ENCODE results near the gene GUK1.
A peak's percentile ranks its signal among the peaks of the same experiment; 100 is the strongest.

GUK1 gene

GRCh38 chr1:228131766-228132165 is 8.3 kb upstream of the GUK1 start:
- DNase-seq (ENCODE audit: low spot score) = no peak

- DNase-seq (ENCODE audit: low spot score) = no peak
These were observed 5.5 kb upstream of the GUK1 start for GRCh38 chr1:228134591-228134990.

GRCh38 chr1:228136901-228137300 is 3.2 kb upstream of the GUK1 start:
- DNase-seq (ENCODE audit: low spot score) = no peak

- DNase-seq (ENCODE audit: low spot score) = no peak
These were observed 611 bp upstream of the GUK1 start for GRCh38 chr1:228139406-228139930.

GRCh38 chr1:228140724-228141225 is 696 bp downstream of the GUK1 start:
- DNase-seq (ENCODE audit: low spot score) = no peak

- DNase-seq (ENCODE audit: low spot score) = no peak
These were observed 1.4 kb downstream of the GUK1 start for GRCh38 chr1:228141226-228142044.

- DNase-seq (ENCODE audit: low spot score) = no peak
These were observed 2.1 kb downstream of the GUK1 start for GRCh38 chr1:228142155-228142691.

- DNase-seq (ENCODE audit: low spot score) = no peak
These were observed 2.6 kb downstream of the GUK1 start for GRCh38 chr1:228142701-228143136.

GRCh38 chr1:228143480-228144192 is 3.6 kb downstream of the GUK1 start:
- DNase-seq (ENCODE audit: low spot score) = no peak

- DNase-seq (ENCODE audit: low spot score) = no peak
These were observed 4.3 kb downstream of the GUK1 start for GRCh38 chr1:228144193-228144992.

GRCh38 chr1:228144993-228145343 is 4.9 kb downstream of the GUK1 start:
- no peak for DNase-seq (ENCODE audit: low spot score)

GRCh38 chr1:228145463-228146416 is 5.7 kb downstream of the GUK1 start:
- DNase-seq (ENCODE audit: low spot score) = no peak

- DNase-seq (ENCODE audit: low spot score) = no peak
These were observed 6.5 kb downstream of the GUK1 start for GRCh38 chr1:228146417-228147150.

GRCh38 chr1:228147151-228147693 is 7.1 kb downstream of the GUK1 start:
- DNase-seq (ENCODE audit: low spot score) = no peak

- DNase-seq (ENCODE audit: low spot score) = no peak
These were observed 7.7 kb downstream of the GUK1 start for GRCh38 chr1:228147768-228148167.

- DNase-seq (ENCODE audit: low spot score) = no peak
These were observed 8.2 kb downstream of the GUK1 start for GRCh38 chr1:228148196-228148861.

GRCh38 chr1:228148935-228149405 is 8.9 kb downstream of the GUK1 start:
- no peak for DNase-seq (ENCODE audit: low spot score)

- peak; percentile 86 for DNase-seq (ENCODE audit: low spot score)
These were observed 9.5 kb downstream of the GUK1 start, which contains the start of gene GJC2 for GRCh38 chr1:228149406-228150119. GJC2 (plus strand) TSS chr1:228149930; CDS start chr1:228157759, 7,829 bp downstream.
